ENCODE results near the gene PECR. TPM values are rescaled to one million over a fixed set of nuclear protein-coding genes. Genes with fewer than 3 reads are reported as not detected.

The PECR gene
- total and polyA plus RNA-seq, 2 experiments from 2014 or later, result 5.4 to 8.2 TPM

- Histone ChIP-seq H3K79me2 (ENCODE audit: insufficient read depth) (no peaks in the 10 kb centered on the region), H3K36me3 (ENCODE audit: low read depth) (no peaks in the 10 kb centered on the region), H3K9me2 (ENCODE audit: insufficient read depth) (no peaks in the 10 kb centered on the region), H3K9me3 (ENCODE audit: low read depth) (no peaks in the 10 kb centered on the region), H3K4me1 (ENCODE audit: insufficient read depth) (0 out of 2 replicates have a peak, but pooled peaks cover 4% of the 10 kb centered on the region), H3K27me3 (replicated peaks; ENCODE audit: insufficient read depth) (no peaks in the 10 kb centered on the region), H3K4me3 (no peak overlapping the region), H3K27ac (no peak overlapping the region), H2AFZ (no peak overlapping the region), H3K9ac (no peak overlapping the region), H3K4me2 (ENCODE audit: unreplicated experiment) (no peak overlapping the region), H4K20me1 (ENCODE audit: insufficient read depth) (no peaks in the 10 kb centered on the region), H3F3A (ENCODE audit: insufficient read depth) (no peaks in the 10 kb centered on the region)
- TF ChIP-seq EZH2phosphoT487 (IDR thresholded peaks at IDR 0.05; ENCODE audit: insufficient read depth, low read depth) (no peak), EZH2 (IDR thresholded peaks at IDR 0.05; ENCODE audit: insufficient read depth, poor library complexity, severe bottlenecking) (no peak)
- in situ Hi-C loops (cut with MboI), result no loop called here
- 94 to 97% methylated on average over 3 of the region's 3 CpGs for WGBS, 2 experiments (ENCODE audit: low coverage in 1 of 2, low lambda C conversion rate in 2 of 2, missing lambda C conversion rate in 2 of 2)
- no peak for DNase-seq
These were observed 2.9 kb upstream of the PECR start for GRCh38 chr2:216084547-216084946.

- 78 to 82% methylated on average over 10 to 11 of the region's 11 CpGs for WGBS, 2 experiments (ENCODE audit: low coverage in 1 of 2, low lambda C conversion rate in 2 of 2, missing lambda C conversion rate in 2 of 2)
- in situ Hi-C loops (cut with MboI), result no loop called here
- Histone ChIP-seq H3K4me2 (ENCODE audit: unreplicated experiment) (no peak overlapping the region), H3K36me3 (ENCODE audit: low read depth) (no peaks in the 10 kb centered on the region), H3K9me3 (ENCODE audit: low read depth) (no peaks in the 10 kb centered on the region), H2AFZ (no peak overlapping the region), H3F3A (ENCODE audit: insufficient read depth) (no peaks in the 10 kb centered on the region), H3K27me3 (replicated peaks; ENCODE audit: insufficient read depth) (no peaks in the 10 kb centered on the region), H3K9me2 (ENCODE audit: insufficient read depth) (no peaks in the 10 kb centered on the region), H3K4me1 (ENCODE audit: insufficient read depth) (0 out of 2 replicates have a peak, but pooled peaks cover 4% of the 10 kb centered on the region), H3K9ac (no peak overlapping the region), H3K27ac (no peak overlapping the region), H3K79me2 (ENCODE audit: insufficient read depth) (no peaks in the 10 kb centered on the region), H3K4me3 (no peak overlapping the region), H4K20me1 (ENCODE audit: insufficient read depth) (no peaks in the 10 kb centered on the region)
- peak; percentile 49 for DNase-seq
- no peak for TF ChIP-seq EZH2 (IDR thresholded peaks at IDR 0.05; ENCODE audit: insufficient read depth, poor library complexity, severe bottlenecking)
- no peak for TF ChIP-seq EZH2phosphoT487 (IDR thresholded peaks at IDR 0.05; ENCODE audit: insufficient read depth, low read depth)
These were observed 2.1 kb upstream of the PECR start for GRCh38 chr2:216083464-216084281.

- Histone ChIP-seq H3K79me2 (ENCODE audit: insufficient read depth) (no peaks in the 10 kb centered on the region), H4K20me1 (ENCODE audit: insufficient read depth) (no peaks in the 10 kb centered on the region), H3K27ac (no peak overlapping the region), H3K9ac (no peak overlapping the region), H3K4me1 (ENCODE audit: insufficient read depth) (0 out of 2 replicates have a peak, but pooled peaks cover 4% of the 10 kb centered on the region), H3K4me3 (no peak overlapping the region), H3K36me3 (ENCODE audit: low read depth) (no peaks in the 10 kb centered on the region), H3K4me2 (ENCODE audit: unreplicated experiment) (no peak overlapping the region), H3K27me3 (replicated peaks; ENCODE audit: insufficient read depth) (no peaks in the 10 kb centered on the region), H3K9me2 (ENCODE audit: insufficient read depth) (no peaks in the 10 kb centered on the region), H2AFZ (no peak overlapping the region; the same call in 1 of the 2 replicates), H3K9me3 (ENCODE audit: low read depth) (no peaks in the 10 kb centered on the region), H3F3A (ENCODE audit: insufficient read depth) (no peaks in the 10 kb centered on the region)
- TF ChIP-seq EZH2phosphoT487 (IDR thresholded peaks at IDR 0.05; ENCODE audit: insufficient read depth, low read depth), result no peak
- in situ Hi-C loops (cut with MboI), result no loop called here
- WGBS, 2 experiments (ENCODE audit: low coverage in 1 of 2, low lambda C conversion rate in 2 of 2, missing lambda C conversion rate in 2 of 2), result 83 to 84% methylated on average over 3 of the region's 3 CpGs
- no peak for DNase-seq
These were observed 1.2 kb upstream of the PECR start for GRCh38 chr2:216082805-216083204.

- no peak for TF ChIP-seq EZH2 (IDR thresholded peaks at IDR 0.05; ENCODE audit: insufficient read depth, poor library complexity, severe bottlenecking)
- no peak for TF ChIP-seq EZH2phosphoT487 (IDR thresholded peaks at IDR 0.05; ENCODE audit: insufficient read depth, low read depth)
- Histone ChIP-seq H3K9me3 (ENCODE audit: low read depth) (no peaks in the 10 kb centered on the region), H3K4me3 (peak overlapping the region; percentile 84), H3K4me2 (ENCODE audit: unreplicated experiment) (peak overlapping the region; percentile 81), H3K27ac (no peak overlapping the region), H3K36me3 (ENCODE audit: low read depth) (no peaks in the 10 kb centered on the region), H3K4me1 (ENCODE audit: insufficient read depth) (0 out of 2 replicates have a peak, but pooled peaks cover 4% of the 10 kb centered on the region), H3F3A (ENCODE audit: insufficient read depth) (no peaks in the 10 kb centered on the region), H3K79me2 (ENCODE audit: insufficient read depth) (no peaks in the 10 kb centered on the region), H4K20me1 (ENCODE audit: insufficient read depth) (no peaks in the 10 kb centered on the region), H3K9ac (peak overlapping the region; percentile 77), H3K27me3 (replicated peaks; ENCODE audit: insufficient read depth) (no peaks in the 10 kb centered on the region), H3K9me2 (ENCODE audit: insufficient read depth) (no peaks in the 10 kb centered on the region), H2AFZ (peak overlapping the region; percentile 91)
- 15% methylated on average over 20 to 22 of the region's 22 CpGs for WGBS, 2 experiments (ENCODE audit: low coverage in 1 of 2, low lambda C conversion rate in 2 of 2, missing lambda C conversion rate in 2 of 2)
- in situ Hi-C loops (cut with MboI), result no loop called here
- DNase-seq, result no peak
These were observed 605 bp upstream of the PECR start for GRCh38 chr2:216082117-216082711.
